ENCODE results near the gene KIF16B.

Gene KIF16B

GRCh38 chr20:16486532-16486931, 86.7 kb downstream of the KIF16B start:
- Histone ChIP-seq H3K4me1 (ENCODE audit: control insufficient read depth, insufficient read depth, low read length) (no peaks in the 10 kb centered on the region), H3K4me3 (ENCODE audit: low read depth, low read length) (no peak overlapping the region), H3K9me3 (ENCODE audit: control insufficient read depth, insufficient read depth, low read depth, low read length) (no peaks in the 10 kb centered on the region), H3K36me3 (ENCODE audit: control insufficient read depth in 2 of 2, insufficient read depth in 1 of 2, low read length in 2 of 2) (peaks cover 0 to 9% of the 10 kb centered on the region in 2 experiments; a peak in 1 of 3 replicates), H3K27ac (ENCODE audit: extremely low read depth, low read depth, low read length) (no peak overlapping the region)
- POLR2A ChIA-PET = no interaction called here
- no peak for TF ChIP-seq ZNF10 (tag by site-specific recombination; IDR thresholded peaks at IDR 0.05)
- 0 out of 2 replicates have a peak, but pooled peaks have one; percentile 24 for TF ChIP-seq TRIM28 (IDR thresholded peaks at IDR 0.05; ENCODE audit: borderline replicate concordance, low read length)
- CTCF ChIA-PET = interaction anchor here (2.6 kb wide), 1 partner anchor 11 kb away, joined by 11 read pairs; no protein-coding TSS in a partner anchor

- TF ChIP-seq ZSCAN30 (tag by site-specific recombination; IDR thresholded peaks at IDR 0.05) (no peak), ZNF121 (tag by site-specific recombination; IDR thresholded peaks at IDR 0.05) (no peak), ZNF16 (tag by site-specific recombination; IDR thresholded peaks at IDR 0.05; ENCODE audit: low read depth) (no peak), BCL11A (tag by site-specific recombination; IDR thresholded peaks at IDR 0.05; ENCODE audit: low read depth) (no peak), ZNF621 (tag by site-specific recombination; IDR thresholded peaks at IDR 0.05) (no peak), TRIM28 (IDR thresholded peaks at IDR 0.05; ENCODE audit: borderline replicate concordance, low read length) (no peak), ZNF585B (tag by site-specific recombination; IDR thresholded peaks at IDR 0.05) (no peak), ZNF707 (tag by site-specific recombination; IDR thresholded peaks at IDR 0.05) (no peak)
- no peaks in the 10 kb centered on the region for H3K4me1 ChIP-seq (ENCODE audit: control insufficient read depth, insufficient read depth, low read length)
- no peak overlapping the region for H3K27ac ChIP-seq (ENCODE audit: extremely low read depth, low read depth, low read length)
- peaks cover 0 to 9% of the 10 kb centered on the region in 2 experiments; a peak in 1 of 3 replicates for H3K36me3 ChIP-seq (ENCODE audit: control insufficient read depth in 2 of 2, insufficient read depth in 1 of 2, low read length in 2 of 2)
- POLR2A ChIA-PET = no interaction called here
- H3K4me3 ChIP-seq (ENCODE audit: low read depth, low read length) = no peak overlapping the region
- no peaks in the 10 kb centered on the region for H3K9me3 ChIP-seq (ENCODE audit: control insufficient read depth, insufficient read depth, low read depth, low read length)
- CTCF ChIA-PET = interaction anchor here (1.0 to 2.6 kb wide), 2 partner anchors 10 to 33 kb away, joined by 4 to 11 read pairs; no protein-coding TSS in a partner anchor
Measured at GRCh38 chr20:16485401-16485800, 87.8 kb downstream of the KIF16B start.

- Histone ChIP-seq H3K27ac (ENCODE audit: extremely low read depth, low read depth, low read length) (no peak overlapping the region), H3K36me3 (ENCODE audit: control insufficient read depth in 2 of 2, insufficient read depth in 1 of 2, low read length in 2 of 2) (peaks cover 0 to 15% of the 10 kb centered on the region in 2 experiments; a peak in 1 of 3 replicates), H3K9me3 (ENCODE audit: control insufficient read depth, insufficient read depth, low read depth, low read length) (no peaks in the 10 kb centered on the region), H3K4me1 (ENCODE audit: control insufficient read depth, insufficient read depth, low read length) (no peaks in the 10 kb centered on the region), H3K4me3 (ENCODE audit: low read depth, low read length) (no peak overlapping the region)
- ChIA-PET POLR2A (no interaction called here), CTCF (no interaction called here)
- no peak for TF ChIP-seq WT1 (tag by site-specific recombination; IDR thresholded peaks at IDR 0.05)
- no peak for TF ChIP-seq ZNF473 (tag by site-specific recombination; IDR thresholded peaks at IDR 0.05)
- TF ChIP-seq ZNF324 (tag by site-specific recombination; IDR thresholded peaks at IDR 0.05) = no peak
- TF ChIP-seq ZBTB6 (tag by site-specific recombination; IDR thresholded peaks at IDR 0.05) = no peak
- no peak for TF ChIP-seq ZNF174 (tag by site-specific recombination; IDR thresholded peaks at IDR 0.05)
- TF ChIP-seq ZNF626 (tag by site-specific recombination; IDR thresholded peaks at IDR 0.05) = no peak
- TF ChIP-seq ZBTB21 (tag by site-specific recombination; IDR thresholded peaks at IDR 0.05) = no peak
- no peak for TF ChIP-seq ZBTB1 (tag by site-specific recombination; IDR thresholded peaks at IDR 0.05)
- no peak for TF ChIP-seq ZNF639 (tag by site-specific recombination; IDR thresholded peaks at IDR 0.05)
- no peak for TF ChIP-seq KLF17 (tag by site-specific recombination; IDR thresholded peaks at IDR 0.05)
Measured at GRCh38 chr20:16483024-16483423, 90.2 kb downstream of the KIF16B start.

Data from HEK293 (cell line).